ENCODE measurements around the gene C1QTNF2.

C1QTNF2 gene

DNA sequence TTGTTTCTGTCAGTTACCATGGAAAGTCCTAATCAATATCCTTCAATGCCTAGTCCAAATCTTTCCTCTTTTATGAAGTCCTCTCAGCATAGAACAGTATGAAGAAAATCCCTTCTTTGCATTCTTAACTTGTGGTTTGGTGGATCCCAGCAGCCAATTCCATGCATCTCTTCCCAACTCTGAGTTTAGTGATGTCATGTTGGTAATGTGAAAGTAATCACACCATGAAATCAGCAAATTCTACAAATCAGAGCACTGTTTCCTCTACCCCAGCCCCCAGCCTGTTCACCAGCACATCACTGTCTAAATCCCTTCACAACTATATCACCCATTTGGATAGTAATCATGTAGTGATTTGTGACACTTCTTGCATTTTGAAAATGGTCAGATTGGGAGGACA is 4.7 kb upstream of the C1QTNF2 start:
- no peak for DNase-seq (ENCODE audit: low spot score)

DNA sequence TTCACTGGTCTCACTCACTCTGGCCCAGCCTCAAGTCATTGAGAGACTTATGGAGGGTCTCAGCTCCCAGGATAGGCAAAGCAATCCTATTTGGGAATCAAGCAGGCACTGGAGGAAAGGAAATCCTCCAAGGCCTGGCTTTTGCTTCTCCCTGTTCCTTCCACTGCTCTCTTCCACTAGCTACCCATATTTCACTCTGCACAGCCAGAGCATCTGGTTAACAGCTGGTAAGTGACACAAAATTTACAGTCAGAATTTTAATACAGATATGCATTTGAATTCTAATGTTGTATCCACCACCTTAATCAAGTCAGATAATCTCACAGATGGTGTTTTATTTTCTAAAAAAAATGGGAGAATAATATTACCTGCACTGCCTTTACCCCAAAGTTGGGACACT is 868 bp upstream of the C1QTNF2 start:
- no peak for DNase-seq (ENCODE audit: low spot score)

DNA sequence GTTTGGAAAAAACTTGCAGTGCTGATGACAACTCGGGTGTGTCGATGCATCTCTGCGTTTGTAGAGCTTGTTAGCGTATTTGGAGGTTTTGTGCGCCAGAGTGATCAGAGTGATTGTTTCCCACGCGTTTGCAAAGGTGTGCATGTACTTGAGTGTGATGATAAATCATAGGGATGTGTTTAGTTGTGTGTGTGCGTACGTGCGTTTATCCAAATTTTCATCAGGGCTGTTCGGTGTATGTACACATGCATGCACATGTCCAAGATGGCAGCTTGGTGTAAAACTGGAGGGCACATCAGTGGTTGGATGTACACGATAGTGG is 248 bp upstream of the C1QTNF2 start:
- DNase-seq (ENCODE audit: low spot score), result no peak

DNA sequence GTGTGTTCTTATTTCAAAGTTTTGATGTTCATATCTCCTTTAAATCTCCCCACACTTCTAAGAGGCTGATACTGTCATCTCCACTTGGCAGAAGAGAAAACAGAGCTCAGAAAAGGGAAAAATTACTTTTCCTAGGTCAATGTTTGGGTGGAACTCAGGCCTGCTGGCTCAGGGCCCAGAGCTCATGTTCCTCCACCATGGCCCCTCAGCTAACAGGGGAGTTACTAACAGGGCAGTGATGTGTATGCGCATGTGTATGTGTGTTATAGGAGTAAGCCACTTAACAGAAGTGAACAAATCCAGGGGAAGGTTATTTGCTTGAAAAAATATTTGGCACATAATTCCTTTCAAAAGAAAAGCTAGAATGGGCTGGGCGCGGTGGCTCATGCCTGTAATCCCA is 2.5 kb downstream of the C1QTNF2 start:
- DNase-seq (ENCODE audit: low spot score), result no peak

DNA sequence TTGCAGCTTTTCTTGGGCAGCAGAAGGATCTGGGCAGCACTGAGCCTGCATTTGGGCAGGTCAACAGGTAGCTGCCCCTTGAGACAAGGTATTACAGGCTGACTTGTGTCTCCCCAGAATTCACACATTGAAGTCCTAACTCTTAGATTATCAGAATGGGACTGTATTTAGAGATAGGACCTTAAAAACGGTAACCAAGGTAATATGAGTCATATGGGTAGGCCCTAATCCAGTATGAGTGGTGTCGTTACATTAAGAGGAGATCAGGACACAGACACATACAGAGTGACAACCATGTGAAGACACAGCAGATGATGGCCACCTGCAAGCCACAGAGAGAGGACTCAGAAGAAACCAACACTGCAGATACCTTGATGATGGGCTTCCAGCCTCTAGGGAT is 3.2 kb downstream of the C1QTNF2 start:
- DNase-seq (ENCODE audit: low spot score), result no peak

DNA sequence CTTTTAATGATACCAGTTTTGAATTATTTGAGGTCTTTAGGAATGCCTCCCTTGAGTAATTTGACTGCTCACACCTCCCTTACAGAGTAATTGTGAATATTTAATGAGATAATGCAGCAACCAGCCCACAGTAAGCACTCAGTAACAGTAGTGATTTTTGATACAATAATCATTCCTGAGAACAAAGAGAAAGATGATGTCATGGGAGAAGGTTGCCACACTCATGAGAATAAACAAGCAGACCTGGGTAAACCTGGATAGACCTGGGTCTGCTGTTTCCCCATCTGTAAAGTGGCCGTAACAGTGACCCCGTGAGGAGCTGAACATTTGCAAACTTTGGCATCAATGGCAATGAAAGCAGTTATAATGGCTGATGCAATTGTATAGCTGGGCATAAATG is 4.2 kb downstream of the C1QTNF2 start:
- no peak for DNase-seq (ENCODE audit: low spot score)

DNA sequence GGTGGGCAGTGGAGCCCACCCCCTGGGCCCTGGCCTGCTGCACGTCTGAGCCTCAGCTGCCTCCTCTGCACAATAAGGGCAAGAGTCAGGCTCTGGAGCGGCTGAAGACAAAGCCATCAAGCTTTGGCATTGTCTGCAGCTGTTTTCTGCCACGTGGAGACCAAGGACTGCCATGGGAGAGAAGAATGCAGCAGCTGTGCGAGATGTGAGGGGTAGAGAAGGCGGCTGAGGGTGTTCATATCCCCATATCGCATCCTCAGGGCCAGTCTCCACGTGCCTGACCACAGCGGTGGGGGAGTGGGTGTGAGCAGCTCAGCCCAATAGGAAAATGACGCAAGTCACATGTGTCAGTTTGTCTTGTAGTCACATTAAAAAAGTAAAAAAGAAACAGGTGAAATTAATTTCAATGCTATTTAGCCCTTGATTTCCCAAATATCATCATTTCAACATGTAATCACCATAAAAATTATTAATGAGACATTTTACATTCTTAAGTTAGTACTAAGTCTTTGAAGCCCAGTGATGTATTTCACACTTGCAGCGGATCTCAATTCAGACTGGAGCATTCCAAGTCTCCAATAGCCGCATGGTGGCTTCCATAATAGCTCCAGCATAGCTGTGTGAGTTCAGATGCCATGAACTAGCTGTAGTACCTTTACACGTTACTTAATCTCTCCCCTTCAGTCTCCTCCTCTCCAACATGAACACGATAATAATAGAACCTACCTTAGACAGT is 6.6 kb downstream of the C1QTNF2 start:
- DNase-seq (ENCODE audit: low spot score), result no peak

DNA sequence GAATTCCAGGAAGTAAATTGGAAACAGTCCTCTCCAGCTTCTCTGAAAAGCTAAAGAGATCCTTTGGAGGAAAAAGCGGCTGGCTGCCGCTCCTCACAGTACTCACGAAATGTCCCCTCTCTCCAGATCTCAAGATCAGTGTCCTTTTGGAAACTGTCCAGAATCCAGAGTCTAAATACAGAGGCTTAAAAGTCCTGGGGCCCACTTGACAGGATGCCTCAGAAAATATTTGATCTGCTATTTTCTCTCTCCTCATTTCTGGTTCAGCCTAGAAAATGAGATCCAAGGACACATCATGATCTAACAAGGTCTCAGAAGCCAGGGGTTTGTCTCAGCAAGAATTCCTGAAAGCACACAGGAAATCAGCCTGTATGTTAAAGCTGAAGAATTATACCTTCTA is 7.2 kb downstream of the C1QTNF2 start:
- no peak for DNase-seq (ENCODE audit: low spot score)

DNA sequence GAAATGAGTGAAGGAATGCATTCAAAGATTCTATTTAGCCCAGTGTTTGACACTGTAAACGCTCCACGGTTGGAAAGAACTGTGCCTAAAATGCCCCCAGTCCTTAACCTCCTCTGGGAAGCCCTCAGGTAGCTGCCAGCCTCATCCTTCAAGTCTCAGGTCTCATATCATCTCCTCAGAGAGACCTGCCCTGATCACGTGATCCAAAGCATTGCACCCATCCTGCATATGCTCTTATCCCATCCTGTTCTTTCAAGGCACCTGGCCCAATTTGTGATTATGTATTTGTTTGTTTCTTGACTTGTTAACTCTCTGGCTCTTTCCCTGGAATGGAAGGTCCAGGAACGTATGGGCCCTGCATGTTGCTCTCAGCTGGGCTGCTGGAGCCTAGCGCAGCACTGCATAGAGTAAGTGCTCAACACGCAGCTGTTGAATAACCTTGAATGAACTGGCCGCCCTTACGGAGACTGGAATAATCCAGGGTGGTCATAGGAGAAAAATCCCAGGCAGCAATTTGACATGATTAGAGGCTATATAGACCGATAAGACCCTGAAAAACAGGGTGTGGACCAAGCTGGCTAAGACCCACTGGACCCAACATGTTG is 8.7 kb downstream of the C1QTNF2 start:
- no peak for DNase-seq (ENCODE audit: low spot score)

DNA sequence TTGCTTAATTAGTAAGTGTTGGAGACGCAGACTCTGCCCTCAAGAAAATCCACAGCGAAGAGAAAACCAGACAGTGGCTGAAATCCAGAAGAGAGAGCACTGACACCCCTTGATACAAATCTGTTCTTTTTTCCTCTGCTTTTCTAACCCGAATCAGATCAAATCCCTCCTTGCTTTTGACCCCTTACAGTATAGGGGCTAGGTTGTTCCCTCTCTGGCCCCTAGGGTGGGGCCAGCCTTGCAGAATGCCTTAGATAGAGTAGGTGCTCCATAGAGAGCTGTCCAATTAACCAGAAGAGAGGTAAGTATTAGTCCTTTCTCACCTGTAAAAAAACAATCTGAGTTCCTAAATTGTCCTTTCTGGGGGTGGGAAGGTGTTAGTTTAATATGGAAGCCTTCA is 10.1 kb downstream of the C1QTNF2 start:
- no peak for DNase-seq (ENCODE audit: low spot score)

DNA sequence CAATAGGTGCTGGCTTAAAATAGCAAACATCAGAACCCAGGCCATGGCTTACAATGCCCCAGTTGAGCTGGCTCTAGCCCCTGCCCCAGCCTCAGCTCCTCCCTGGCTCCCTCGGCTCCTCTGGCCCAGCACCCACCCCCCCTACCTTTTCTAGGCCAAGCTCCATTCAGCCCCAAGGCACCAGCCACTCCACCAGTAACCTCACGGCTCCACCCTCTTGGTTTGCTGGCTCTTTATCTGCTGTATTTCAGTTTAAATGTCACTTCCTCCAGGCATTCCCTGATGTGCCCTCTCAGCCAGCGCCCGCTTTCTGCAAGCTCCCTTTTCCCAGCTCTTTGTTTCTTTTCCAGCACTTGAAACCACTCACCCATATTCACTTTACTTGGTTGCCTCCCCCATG is 10.6 kb downstream of the C1QTNF2 start:
- no peak for DNase-seq (ENCODE audit: low spot score)

DNA sequence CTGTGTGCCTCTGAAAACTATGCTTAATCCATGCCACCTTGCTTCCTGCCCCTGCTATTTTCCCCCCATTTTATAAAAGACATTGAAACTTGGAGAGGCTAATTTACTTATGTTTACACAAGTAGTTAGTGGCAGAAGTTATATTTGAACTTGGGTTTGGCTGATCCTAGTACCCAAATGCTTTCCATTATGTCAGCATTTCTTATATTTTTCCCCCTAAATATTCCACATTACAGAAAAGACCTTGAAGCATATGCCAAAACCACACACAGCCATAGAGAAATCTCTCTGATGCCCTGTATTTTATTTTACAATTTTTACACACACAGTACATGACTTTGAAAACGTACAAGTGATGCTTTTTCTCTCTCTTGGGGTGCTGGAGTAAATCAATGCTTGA is 11.2 kb downstream of the C1QTNF2 start:
- no peak for DNase-seq (ENCODE audit: low spot score)

DNA sequence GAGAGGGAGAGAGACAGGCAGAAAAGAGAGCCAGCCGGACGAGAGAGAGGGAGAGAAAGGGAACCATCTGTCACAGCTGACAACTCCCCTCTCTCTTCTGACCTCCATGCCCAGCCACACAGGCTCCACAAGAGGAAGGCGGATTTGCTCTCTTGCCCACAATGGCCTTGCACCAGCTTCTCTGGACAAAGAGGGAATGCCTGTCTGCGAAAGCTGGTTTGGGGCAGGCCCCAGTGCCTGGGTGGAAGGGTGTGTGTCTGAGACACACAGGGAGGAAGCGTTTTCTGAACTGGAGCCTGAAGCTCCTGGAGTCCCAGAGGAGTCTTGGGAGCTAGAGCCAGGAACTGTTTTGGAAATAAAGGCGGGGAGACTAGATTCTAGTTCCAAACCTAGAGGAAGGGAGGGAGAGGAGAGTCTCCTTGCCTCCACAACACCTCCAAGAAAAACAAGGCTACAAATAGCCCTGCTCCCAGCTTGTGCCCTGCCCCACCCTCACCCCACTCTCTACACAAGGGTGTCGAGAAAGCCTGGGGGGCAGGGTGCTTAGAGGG is 12.5 kb downstream of the C1QTNF2 start:
- DNase-seq (ENCODE audit: low spot score), result no peak

DNA sequence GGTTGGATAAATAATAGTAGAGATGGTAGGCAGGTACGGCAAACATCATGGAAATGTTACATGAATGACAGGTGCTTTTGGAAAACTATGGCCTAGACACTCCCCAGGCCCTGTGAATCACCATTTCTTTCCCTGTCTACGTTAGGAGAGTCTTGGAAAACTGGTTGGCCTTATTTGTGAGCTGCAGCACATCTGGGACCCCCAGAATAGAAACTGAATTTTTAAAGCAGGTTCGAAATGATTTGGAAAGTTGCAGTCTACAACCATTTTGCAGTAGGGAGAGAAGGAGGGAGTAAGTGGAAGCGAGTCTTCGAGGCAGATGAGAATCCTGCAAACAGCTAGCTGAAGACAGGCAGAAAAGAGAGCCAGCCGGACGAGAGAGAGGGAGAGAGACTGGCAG is 13.0 kb downstream of the C1QTNF2 start:
- no peak for DNase-seq (ENCODE audit: low spot score)

DNA sequence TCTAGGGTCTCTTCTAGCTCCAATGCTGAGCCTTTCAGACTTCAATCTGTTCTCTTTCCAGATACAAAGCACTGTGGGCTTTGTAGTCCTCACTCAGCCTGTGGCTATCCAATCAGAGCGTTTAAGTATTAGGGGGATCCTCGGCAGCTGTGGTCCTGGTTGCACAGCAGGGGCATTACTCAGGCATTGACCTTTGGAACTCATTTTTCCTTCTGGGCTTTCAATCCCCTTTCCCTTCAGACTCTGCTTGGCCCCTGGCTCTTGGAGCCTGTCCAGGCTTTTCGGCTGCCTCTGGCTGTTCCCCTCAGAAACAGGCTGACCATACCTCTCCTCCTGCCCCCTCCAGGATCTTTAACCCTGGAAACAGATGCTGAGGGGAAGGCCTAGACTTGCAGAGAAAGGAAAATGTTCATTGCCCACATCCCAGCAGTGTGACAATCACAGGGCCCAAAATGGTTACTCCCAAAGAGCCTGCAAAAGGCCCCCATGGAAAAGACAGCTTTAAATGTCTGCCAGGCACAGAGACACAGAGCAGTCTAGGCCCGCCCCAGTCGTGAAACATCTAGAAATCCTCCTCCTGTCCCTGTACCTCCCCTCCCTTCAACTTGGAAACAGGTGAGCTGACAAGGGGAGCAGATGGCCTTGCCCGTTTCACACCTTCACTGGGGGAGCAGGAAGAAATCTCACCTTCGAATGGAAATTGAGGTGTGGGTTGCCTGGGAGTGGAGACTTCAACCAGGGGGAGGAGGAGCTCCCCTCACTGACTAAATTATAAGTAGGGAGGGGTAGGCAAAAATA is 13.7 kb downstream of the C1QTNF2 start:
- no peak for DNase-seq (ENCODE audit: low spot score)

DNA sequence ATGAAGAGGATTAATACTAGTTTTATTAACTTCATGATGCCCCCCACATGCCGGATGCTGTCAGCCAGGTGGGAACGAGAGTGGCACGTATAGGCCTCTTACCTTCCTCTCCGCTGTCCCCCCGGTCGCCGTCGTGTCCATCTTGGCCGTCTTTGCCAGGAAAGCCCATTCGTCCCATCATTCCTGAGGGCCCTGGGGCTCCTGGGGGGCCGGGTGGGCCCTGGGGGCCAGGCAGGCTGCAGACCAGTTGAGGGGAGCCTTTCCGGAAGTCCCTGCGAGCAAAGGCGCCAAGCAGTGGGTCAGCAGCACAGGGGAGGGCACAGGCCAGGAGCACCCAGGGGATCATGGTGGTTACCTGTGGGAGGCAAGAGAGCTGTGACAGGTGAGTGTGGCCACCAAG is 15.8 kb downstream of the C1QTNF2 start:
- DNase-seq (ENCODE audit: low spot score), result no peak

DNA sequence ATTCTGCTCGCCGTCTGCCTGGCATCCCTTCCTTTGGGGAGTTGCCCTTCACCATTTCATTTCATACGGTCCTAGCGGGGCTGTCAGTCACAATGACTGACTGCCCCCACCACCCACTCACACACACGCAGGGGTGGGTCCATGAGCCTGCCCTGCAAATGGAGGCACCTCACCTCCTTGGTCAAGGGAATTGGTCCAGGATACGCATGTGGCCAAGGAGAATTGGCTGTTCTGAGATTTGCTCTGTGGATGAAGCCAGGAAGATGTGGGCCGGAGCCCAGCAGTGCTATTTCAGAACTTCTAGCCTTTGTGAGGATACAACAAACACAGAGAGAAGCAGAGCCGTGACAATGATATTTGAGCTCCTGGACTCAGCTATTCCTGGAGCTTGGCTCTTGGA is 17.0 kb downstream of the C1QTNF2 start:
- DNase-seq (ENCODE audit: low spot score), result no peak

DNA sequence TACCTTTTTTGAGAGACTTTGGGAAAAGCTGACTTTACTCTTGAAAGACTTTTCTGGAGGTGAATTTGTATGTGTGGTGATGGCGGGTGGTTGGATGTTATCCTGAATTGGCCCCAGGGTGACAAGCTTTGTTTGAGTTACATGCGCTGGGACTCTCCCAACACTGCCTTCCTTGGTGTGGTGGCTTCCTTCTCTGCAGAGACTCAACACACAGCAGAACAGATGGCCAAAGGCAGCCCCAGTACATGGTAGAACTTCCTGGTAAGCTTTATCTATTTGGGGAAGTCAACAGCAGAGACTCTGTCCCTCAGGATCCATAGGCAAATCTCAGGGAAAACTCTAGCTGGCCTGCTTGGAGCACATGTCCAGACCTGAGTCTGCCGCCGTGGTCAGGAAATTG is 18.1 kb downstream of the C1QTNF2 start:
- DNase-seq (ENCODE audit: low spot score), result no peak

DNA sequence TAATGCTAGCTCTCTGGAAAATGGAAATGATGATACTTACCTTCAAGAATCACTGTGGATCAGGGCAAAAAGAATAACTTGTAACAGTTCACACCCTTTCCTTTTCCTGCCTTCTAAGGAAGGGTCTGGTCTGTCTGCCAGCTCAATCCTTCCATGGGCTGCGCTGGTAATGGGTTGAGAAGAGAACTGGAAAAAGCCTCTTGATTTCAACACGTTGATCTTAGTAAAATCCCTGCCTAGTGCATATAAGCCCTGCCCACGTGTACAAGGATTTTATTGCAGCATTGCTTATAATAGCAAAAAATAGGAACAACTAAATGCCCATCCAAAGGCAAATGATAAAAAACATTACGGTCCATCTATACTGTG is 20.5 kb downstream of the C1QTNF2 start:
- no peak for DNase-seq (ENCODE audit: low spot score)

DNA sequence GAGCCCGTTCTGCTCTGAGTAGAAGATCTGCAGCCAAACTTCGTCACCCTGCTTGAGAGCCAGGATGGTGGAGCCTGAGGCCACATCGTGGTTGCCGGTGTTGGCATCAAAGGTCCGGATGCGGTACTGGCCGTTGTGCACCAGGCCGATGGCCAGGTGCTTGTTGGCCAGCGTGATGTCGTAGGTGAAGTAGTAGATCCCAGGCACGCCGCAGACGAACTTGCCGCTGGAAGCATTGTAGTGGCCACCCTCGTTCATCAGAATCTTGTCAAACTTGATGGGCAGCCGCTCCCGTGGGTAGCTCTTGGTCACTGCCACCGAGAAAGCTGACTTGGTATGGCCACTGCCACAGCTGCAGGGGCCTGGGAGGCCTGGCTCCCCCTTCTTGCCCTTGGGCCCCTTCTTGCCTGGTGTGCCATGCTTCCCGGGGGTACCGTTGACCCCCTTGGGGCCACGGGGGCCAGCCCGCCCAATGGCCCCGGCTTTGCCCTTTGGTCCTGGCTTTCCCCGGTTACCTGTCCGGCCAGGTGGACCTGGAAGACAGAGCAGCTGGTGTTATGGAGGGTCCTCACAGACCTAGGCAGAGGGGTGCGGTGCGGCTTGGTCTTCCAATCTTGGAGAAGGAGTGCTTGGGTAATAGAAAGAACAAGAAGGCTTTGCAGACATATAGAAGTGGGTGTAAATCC is 21.0 kb downstream of the C1QTNF2 start:
- no peak for DNase-seq (ENCODE audit: low spot score)

DNA sequence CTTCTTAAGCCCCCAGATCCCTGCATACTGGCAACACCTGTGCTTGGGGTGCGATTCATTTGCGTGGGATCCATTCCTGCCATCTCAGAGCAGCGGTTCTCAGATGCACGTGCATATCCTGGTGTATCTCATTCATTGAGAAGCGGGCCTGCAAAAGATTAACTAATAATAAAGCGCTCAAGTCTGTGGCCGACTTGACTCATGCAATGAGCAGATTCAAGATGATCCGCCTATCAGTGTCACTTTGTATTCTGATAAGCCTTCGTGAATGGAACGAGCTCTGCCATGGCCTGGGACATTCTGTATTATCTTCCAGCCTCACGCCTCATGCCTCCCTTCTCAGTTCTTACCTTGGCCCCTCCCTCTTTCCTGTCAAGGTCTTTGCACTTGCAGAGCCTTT is 22.3 kb downstream of the C1QTNF2 start:
- DNase-seq (ENCODE audit: low spot score), result no peak

DNA sequence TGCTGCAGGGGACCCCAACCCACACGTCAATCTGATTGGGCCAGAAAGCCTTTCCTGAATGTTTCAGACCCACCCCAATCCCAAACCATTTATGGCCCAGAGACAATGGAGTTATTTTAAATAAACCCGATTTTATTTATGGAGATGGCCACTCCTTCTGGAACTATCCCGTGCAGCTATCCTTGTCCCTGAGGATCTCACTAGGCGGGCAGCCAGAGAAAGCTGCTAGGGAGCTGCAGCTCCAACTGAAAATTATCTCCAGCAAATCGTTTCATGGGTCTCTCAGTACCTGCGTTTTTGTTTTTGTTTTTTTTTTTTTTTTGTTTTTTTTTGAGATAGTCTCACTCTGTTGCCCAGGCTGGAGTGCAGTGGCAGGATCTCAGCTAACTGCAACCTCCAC is 23.0 kb downstream of the C1QTNF2 start:
- DNase-seq (ENCODE audit: low spot score), result no peak
